Activated T-helper 1 cell treated with Interleukin-2 at 50 U/mL for 16 hours (primary cell): ENCODE data around the gene SCNM1.
"Not testable (repeated sequence)": the region's sequence is repeated elsewhere in the genome, so short reads cannot be mapped to it uniquely, and the experiment has no call there.

ENCODE experiments used
- DNase-seq: peaks from one replicate; pipeline ENCODE4 v3.0.0-alpha.2; 2020; ENCODE audit warnings: low read depth

SCNM1 gene

DNA sequence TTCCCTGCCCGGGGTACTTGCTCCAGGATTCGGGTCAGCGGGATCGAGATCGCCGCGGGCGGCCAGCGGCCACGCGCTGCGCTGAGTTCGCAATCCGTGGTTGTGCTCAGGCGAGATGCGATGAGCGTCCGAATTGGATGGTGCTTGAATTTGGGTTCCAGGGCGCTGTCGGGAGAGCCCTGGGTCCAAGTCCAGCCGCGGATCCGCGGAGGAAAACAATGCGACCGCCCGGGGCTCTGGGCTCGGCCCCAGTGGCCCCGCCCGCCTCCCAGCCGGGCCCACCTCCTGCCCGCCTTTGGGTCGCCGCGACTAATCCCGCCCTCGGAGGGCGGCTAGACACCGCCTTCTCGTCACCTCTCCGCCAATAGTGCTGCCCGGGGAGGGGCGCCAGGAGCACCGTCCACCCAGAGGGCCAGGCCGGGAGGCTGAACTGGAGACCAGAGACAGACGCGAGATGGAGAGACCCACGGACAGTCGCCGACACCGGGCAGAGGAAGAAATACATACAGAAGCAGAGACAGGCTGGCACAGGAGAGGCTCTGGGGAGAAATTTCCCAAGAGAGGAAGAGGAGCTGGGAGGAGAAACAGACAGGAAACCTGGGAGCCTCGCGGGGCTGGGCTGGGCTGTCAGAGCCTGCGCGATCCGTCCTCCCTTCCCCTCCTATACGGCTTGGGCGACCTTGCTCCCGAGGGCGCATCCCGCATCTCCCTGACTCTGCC is 19.4 kb upstream of the SCNM1 start, which contains the start of gene SEMA6C:
Gene SEMA6C (minus strand): TSS at position 220 of the 720 bp plus-strand sequence. CDS start 4,010 bp downstream, outside the sequence.
- peak; percentile 82 for DNase-seq

DNA sequence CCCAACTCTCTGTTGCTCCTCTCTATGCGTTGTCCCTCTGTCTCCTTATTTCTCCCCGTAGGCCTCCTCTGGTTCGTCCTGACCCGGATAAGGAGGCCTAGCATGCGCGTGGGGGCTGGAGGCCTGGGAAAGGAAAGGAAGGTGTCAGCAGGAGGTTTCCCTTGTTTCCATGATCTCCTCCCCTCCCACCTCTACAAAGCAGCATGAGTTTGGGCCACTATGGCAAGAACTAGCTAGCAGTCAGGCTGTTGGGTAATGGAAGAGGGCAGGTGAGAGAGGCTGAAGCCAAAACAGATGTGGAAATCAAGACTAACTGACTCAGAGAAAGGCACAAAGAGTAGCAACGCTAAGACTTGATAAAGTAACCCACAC is 18.8 kb upstream of the SCNM1 start:
- no peak for DNase-seq

DNA sequence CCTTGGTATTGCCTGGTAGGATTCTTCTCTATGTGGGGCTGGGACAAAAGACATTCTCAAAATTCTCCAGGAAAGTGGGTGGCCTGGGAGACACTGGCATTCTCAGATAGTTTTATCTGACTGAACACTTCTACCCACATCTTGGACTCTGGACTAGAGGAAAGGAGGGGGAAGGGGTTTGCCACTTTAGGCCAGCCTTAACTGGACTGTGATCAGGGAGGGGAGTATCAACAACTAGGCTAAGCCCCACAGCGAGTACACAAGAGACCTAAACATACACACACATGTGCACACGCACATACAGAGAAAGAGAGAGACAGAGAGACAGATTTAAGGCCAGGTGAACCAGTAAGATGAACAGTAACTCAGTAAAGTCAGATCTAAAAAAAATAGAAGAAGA is 18.3 kb upstream of the SCNM1 start:
- no peak for DNase-seq

DNA sequence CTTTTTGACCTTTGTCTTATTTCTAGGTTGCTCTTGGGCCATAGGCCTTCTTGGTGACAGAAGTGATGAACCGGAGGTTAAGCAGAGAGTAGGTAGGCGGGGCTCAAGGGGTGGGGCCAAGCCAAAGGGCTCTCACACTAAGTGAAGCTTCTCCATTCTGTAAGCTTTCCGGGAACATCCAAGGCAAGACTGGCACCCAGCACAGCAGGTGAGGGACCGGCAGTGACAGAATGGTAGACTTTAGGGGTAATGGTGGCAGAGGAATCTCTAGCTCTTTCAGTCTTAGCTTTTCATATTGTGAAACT is 9.5 kb upstream of the SCNM1 start, which contains the start of gene TNFAIP8L2:
Gene TNFAIP8L2 (plus strand): TSS at position 135 of the 305 bp plus-strand sequence. CDS start 2,049 bp downstream, outside the sequence.
- peak; percentile 61 for DNase-seq

GRCh38 chr1:151157067-151157531 is 8.8 kb upstream of the SCNM1 start:
- peak; percentile 57 for DNase-seq

DNA sequence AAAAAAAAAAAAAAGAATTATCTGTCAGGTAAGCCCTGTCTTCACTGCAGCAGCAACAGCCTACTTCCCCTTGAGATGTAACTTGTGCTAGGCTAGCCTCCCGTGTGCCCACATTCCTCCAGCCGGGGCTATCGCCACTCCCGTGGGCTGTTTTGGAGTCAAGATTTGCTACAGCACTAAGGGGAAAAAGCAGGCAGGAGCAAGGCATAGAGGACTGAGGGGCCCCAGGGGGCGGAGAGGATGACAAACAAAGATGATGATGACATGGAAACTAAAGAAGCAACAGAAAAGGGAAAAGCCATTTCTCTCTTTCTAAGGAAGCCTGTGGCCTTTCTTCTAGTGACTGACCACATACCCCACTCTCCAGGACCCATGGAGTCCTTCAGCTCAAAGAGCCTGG is 7.6 kb upstream of the SCNM1 start:
- no peak for DNase-seq

DNA sequence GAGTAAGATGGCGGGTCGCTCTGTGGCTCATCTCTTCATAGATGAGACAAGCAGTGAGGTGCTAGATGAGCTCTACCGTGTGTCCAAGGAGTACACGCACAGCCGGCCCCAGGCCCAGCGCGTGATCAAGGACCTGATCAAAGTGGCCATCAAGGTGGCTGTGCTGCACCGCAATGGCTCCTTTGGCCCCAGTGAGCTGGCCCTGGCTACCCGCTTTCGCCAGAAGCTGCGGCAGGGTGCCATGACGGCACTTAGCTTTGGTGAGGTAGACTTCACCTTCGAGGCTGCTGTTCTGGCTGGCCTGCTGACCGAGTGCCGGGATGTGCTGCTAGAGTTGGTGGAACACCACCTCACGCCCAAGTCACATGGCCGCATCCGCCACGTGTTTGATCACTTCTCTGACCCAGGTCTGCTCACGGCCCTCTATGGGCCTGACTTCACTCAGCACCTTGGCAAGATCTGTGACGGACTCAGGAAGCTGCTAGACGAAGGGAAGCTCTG is 7.1 kb upstream of the SCNM1 start:
- no peak for DNase-seq

DNA sequence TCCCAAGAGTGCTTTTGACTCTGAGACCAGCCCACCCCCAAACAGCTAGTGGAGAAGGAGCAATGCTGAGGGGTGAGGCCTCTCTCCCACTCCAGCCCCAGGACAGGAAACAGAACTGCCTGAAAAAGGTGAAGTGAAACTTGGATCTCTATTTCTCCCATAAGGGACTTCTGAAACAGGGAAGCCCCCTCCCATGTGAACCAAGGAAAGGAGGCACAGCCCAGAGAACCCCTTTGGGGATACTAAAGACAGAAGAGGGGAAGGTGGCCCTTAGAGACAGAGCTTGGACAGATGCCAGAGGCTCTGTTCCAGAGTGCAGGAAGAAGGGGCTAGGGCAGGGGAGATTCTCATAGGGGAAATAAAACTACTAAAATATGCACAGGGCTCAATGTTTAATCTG is 6.6 kb upstream of the SCNM1 start:
- no peak for DNase-seq

DNA sequence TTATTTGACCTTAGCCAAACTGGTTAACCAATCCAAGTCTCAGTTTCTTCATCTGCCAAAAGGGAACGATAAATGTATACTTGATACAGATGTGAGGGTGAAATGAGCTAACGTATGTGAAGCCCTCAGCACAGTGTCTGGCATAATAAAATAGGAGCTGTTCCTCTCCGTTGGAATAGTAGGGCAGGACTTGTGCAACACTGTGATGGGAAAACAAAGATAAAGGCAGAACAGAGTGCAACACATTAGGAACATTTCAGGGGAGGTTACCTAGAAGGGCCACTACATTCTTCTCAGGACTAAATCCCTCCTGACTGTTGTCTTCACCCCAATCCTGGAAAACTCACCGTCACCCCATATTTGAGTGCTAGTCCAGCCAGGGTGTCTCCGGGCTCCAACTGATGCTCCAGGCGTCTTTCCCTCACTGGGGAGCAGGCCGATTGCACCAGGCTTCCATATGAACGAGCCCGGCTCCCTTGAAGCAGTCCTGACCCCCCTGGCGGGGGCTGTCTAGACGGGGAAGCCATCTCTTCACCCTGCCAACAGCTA is 1.1 kb upstream of the SCNM1 start:
- DNase-seq = no peak

DNA sequence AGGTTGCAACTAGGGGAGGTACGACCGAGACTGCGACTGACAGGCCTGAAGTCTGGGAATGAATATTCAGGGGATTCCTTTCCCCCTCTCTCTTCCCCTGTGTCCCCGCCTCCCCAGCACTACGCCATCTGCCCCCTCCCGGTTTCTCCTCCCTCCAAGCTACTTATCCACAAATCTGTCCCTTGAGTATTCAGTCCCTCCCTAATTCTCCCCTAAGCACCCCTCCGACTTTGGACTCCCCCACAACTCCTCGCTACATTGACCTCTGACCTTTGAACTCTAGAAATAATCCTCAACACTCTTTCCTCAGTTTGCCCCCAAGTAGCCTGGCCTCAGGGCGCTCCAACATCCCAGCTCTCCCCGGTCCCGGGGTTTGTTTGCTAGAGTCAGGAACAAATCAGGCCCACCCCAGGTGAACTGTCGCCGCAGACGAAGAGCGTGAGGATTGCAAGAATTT is 635 bp upstream of the SCNM1 start:
- no peak for DNase-seq

GRCh38 chr1:151166505-151166956 is 587 bp downstream of the SCNM1 start:
- no peak for DNase-seq

- no peak for DNase-seq
Observed at GRCh38 chr1:151167116-151167515, 1.2 kb downstream of the SCNM1 start.

DNA sequence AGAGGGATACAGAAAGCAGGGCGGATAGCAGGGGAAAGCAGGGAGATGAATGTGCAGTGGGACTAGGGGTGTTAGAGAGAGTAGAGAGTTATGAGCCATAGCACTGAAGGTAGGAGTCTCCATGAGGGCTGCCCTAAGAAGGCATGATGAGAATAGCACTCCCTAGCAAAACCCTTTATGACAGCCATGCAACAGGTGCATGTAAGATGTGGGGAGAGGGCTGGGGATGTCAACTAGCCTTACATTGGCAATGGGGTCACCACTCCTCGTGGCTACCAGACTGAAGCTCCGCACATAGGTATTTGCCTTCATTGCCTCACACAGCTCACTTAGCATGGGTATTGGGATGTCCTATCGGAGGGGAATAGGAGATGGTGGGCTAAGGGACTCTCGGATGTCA is 5.2 kb downstream of the SCNM1 start:
- no peak for DNase-seq

GRCh38 chr1:151175041-151175741 is 9.2 kb downstream of the SCNM1 start:
- DNase-seq = no peak

GRCh38 chr1:151175863-151176262 is 9.9 kb downstream of the SCNM1 start, which contains the start of gene TMOD4:
TSS of gene TMOD4 (minus strand) at chr1:151175981. CDS start at chr1:151174875, 1,106 bp downstream.
- no peak for DNase-seq

GRCh38 chr1:151176514-151177045 is 10.6 kb downstream of the SCNM1 start:
- no peak for DNase-seq

DNA sequence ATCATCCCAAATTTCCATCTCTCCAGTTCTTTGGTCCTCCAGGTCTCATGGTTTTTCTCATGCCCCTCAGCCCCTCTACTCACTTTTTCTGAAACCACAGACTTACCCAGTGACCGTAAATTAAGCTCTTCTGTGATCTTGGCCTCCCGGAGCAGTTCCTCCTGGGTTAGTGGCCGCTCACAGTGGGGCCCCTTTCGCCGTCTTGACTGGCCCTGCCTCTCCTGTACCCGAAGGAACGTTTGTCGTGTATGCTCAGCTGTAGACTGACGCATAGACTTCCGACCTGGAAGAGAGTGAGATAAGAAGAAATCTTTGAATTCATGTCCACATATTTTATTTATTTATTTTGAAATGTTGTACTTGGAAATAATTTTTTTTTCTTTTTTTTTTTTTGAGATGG is 18.3 kb downstream of the SCNM1 start:
- DNase-seq = no peak

DNA sequence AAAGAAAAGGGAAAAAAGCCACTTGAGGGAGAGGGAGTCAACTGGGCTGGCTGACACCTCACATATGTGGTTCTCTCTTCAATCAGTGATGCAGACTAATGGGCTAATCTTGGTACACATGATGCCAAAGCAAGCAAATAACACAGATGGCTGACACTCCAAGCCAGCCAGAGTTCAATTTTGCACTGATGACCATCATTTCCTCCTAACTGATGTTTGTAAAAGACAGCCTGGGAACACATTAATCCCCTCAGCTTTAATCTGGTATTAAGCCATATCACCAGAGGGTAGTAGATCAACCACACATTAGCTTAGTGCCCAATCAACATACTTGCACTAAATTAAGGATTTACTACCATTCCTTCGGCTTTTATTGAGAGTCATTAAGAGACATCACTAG is 21.3 kb downstream of the SCNM1 start:
- DNase-seq = no peak

DNA sequence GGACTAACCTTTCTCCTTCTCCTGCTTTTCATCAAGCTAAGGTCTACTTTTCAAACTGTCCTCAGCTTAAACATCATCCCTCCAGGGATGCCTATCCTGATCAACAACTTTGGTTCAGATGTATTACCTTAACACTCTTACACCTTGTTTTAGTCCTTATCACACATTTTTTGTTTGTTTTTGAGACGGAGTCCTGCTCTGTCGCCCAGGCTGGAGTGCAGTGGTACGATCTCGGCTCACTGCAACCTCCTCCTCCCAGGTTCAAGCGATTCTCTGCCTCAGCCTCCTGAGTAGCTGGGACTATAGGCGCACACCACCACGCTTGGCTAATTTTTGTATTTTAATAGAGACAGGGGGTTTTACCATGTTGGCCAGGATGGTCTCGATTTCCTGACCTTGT is 22.7 kb downstream of the SCNM1 start:
- DNase-seq = not testable (repeated sequence)

DNA sequence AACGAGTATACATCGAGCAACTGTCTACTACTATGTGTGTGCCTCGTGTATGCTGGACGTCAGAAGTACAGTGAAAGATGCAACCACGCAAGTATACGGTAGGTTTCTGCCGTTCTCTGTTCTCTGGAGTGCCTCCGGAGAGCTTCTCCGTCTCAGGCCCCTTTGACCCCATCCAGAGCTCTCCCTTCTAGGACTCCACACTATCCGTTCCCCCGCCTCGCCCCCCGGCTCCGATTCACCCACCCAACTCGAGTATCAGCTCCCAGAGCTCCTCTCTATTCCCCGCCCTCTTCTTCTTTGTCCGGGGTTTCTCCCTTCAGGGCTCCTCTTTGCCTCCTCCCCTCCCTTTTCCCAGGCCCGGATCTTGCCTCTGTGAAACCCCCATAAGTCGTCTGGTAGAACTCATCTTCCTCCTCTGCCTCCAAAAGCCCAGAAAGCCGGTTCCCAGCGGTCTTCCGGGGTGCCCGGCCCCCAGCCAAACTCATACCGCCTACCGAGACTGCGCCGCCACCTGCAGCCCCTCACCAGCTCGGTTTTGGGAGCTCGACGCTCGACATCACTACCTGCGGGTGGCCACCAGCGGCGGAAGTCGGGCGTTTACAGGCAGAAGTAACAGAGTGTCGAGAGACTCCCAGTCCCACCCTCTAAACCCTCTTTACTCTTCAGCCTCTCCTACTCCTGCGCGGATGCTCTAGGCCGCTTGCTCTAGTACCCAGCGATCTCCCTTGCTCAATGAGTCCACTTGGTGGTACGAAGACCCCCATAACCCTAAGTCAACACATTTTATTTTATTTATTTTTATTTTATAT is 23.9 kb downstream of the SCNM1 start, which contains the start of gene VPS72:
Gene VPS72 (minus strand): TSS at position 561 of the 809 bp plus-strand sequence. CDS start 76 bp downstream, at position 485.
- DNase-seq = peak; percentile 76

DNA sequence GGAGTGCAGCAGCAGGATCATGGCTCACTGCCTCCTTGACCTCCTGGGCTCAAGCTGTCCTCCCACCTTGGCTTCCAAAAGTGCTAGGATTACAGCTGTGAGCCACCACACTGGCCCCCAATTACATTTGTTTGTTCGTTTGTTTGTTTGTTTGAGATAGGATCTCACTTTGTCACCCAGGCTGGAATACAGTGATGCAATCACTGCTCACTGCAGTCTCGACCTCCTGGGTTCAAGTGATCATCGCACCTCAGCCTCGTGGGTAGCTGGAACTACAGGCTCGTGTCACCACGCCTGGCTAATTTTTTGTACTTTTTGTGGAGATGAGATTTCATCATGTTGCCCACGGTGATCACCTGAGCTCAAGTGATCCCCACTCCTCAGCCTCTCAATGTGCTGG is 26.1 kb downstream of the SCNM1 start:
- no peak for DNase-seq
